Measurements from ENCODE around the gene NECTIN2. TPM values are rescaled to one million over a fixed set of nuclear protein-coding genes. Genes with fewer than 3 reads are reported as not detected.

The NECTIN2 gene
- total RNA-seq, 1 donor from 2014 or later: 54.2 TPM

GRCh38 chr19:44865196-44865767, 19.2 kb downstream of the NECTIN2 start:
- Histone ChIP-seq H3K4me2 (no peak overlapping the region), H3K4me1 (no peaks in the 10 kb centered on the region), H2AFZ (replicated peaks) (no peak overlapping the region), H4K20me1 (ENCODE audit: low read depth) (peaks cover 54% of the 10 kb centered on the region), H3K9me3 (ENCODE audit: low read depth) (no peaks in the 10 kb centered on the region), H3K27me3 (no peaks in the 10 kb centered on the region), H3K36me3 (no peaks in the 10 kb centered on the region), H3K79me2 (ENCODE audit: low read depth) (peaks cover 48% of the 10 kb centered on the region), H3K4me3 (no peak overlapping the region), H3F3A (ENCODE audit: low read depth) (no peaks in the 10 kb centered on the region), H3K27ac (no peak overlapping the region), H3K9ac (no peak overlapping the region)
- H3K27me3 Mint-ChIP-seq (ENCODE audit: insufficient read depth, low read depth): no peaks in the 10 kb centered on the region
- no peaks in the 10 kb centered on the region for H3K9me3 Mint-ChIP-seq
- no peaks in the 10 kb centered on the region for H3K4me1 Mint-ChIP-seq
- no peak for DNase-seq (ENCODE audit: low spot score)
- H3K4me3 Mint-ChIP-seq: peak overlapping the region; percentile 48
- peaks cover 38% of the 10 kb centered on the region for H3K36me3 Mint-ChIP-seq
- H3K27ac Mint-ChIP-seq: peak overlapping the region; percentile 53
- TF ChIP-seq EZH2phosphoT487 (IDR thresholded peaks at IDR 0.05) (no peak), EZH2 (IDR thresholded peaks at IDR 0.05) (no peak)
- TF ChIP-seq, protein P1, sequence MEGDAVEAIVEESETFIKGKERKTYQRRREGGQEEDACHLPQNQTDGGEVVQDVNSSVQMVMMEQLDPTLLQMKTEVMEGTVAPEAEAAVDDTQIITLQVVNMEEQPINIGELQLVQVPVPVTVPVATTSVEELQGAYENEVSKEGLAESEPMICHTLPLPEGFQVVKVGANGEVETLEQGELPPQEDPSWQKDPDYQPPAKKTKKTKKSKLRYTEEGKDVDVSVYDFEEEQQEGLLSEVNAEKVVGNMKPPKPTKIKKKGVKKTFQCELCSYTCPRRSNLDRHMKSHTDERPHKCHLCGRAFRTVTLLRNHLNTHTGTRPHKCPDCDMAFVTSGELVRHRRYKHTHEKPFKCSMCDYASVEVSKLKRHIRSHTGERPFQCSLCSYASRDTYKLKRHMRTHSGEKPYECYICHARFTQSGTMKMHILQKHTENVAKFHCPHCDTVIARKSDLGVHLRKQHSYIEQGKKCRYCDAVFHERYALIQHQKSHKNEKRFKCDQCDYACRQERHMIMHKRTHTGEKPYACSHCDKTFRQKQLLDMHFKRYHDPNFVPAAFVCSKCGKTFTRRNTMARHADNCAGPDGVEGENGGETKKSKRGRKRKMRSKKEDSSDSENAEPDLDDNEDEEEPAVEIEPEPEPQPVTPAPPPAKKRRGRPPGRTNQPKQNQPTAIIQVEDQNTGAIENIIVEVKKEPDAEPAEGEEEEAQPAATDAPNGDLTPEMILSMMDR (IDR thresholded peaks at IDR 0.05): no peak

- no peak for DNase-seq (ENCODE audit: low spot score)
- Mint-ChIP-seq H3K36me3 (peaks cover 31% of the 10 kb centered on the region), H3K4me1 (no peaks in the 10 kb centered on the region), H3K27me3 (ENCODE audit: insufficient read depth, low read depth) (no peaks in the 10 kb centered on the region), H3K9me3 (no peaks in the 10 kb centered on the region), H3K4me3 (no peak overlapping the region), H3K27ac (no peak overlapping the region)
- Histone ChIP-seq H3K79me2 (ENCODE audit: low read depth) (peaks cover 34% of the 10 kb centered on the region), H3F3A (ENCODE audit: low read depth) (no peaks in the 10 kb centered on the region), H3K36me3 (no peaks in the 10 kb centered on the region), H3K4me1 (no peaks in the 10 kb centered on the region), H3K27me3 (no peaks in the 10 kb centered on the region), H4K20me1 (ENCODE audit: low read depth) (peaks cover 48% of the 10 kb centered on the region), H3K4me3 (no peak overlapping the region), H3K9ac (no peak overlapping the region), H3K4me2 (no peak overlapping the region), H2AFZ (replicated peaks) (no peak overlapping the region), H3K27ac (no peak overlapping the region), H3K9me3 (ENCODE audit: low read depth) (no peaks in the 10 kb centered on the region)
- TF ChIP-seq, protein P1 (IDR thresholded peaks at IDR 0.05): no peak
- TF ChIP-seq EZH2phosphoT487 (IDR thresholded peaks at IDR 0.05) (no peak), EZH2 (IDR thresholded peaks at IDR 0.05) (no peak)
Observed at GRCh38 chr19:44866664-44867063, 20.6 kb downstream of the NECTIN2 start.

- Histone ChIP-seq H3K36me3 (no peaks in the 10 kb centered on the region), H3K9ac (no peak overlapping the region), H3K27me3 (no peaks in the 10 kb centered on the region), H3K79me2 (ENCODE audit: low read depth) (peaks cover 27% of the 10 kb centered on the region), H3K27ac (no peak overlapping the region), H4K20me1 (ENCODE audit: low read depth) (peaks cover 50% of the 10 kb centered on the region), H3K4me1 (no peaks in the 10 kb centered on the region), H3K9me3 (ENCODE audit: low read depth) (no peaks in the 10 kb centered on the region), H2AFZ (replicated peaks) (no peak overlapping the region), H3K4me3 (no peak overlapping the region), H3K4me2 (no peak overlapping the region), H3F3A (ENCODE audit: low read depth) (no peaks in the 10 kb centered on the region)
- Mint-ChIP-seq H3K27ac (no peak overlapping the region), H3K4me3 (no peak overlapping the region), H3K36me3 (peaks cover 34% of the 10 kb centered on the region), H3K9me3 (no peaks in the 10 kb centered on the region), H3K27me3 (ENCODE audit: insufficient read depth, low read depth) (no peaks in the 10 kb centered on the region), H3K4me1 (no peaks in the 10 kb centered on the region)
- no peak for DNase-seq (ENCODE audit: low spot score)
- TF ChIP-seq, protein P1 (IDR thresholded peaks at IDR 0.05): no peak
- TF ChIP-seq EZH2phosphoT487 (IDR thresholded peaks at IDR 0.05) (no peak), EZH2 (IDR thresholded peaks at IDR 0.05) (no peak)
Observed at GRCh38 chr19:44867578-44867977, 21.5 kb downstream of the NECTIN2 start.
